Femur (tissue), 1 donor: ENCODE results near the gene S100PBP.

ENCODE experiments used
- DNase-seq: peaks from one replicate; pipeline ENCODE4 v3.0.0-alpha.2; 2017

Gene S100PBP

DNA sequence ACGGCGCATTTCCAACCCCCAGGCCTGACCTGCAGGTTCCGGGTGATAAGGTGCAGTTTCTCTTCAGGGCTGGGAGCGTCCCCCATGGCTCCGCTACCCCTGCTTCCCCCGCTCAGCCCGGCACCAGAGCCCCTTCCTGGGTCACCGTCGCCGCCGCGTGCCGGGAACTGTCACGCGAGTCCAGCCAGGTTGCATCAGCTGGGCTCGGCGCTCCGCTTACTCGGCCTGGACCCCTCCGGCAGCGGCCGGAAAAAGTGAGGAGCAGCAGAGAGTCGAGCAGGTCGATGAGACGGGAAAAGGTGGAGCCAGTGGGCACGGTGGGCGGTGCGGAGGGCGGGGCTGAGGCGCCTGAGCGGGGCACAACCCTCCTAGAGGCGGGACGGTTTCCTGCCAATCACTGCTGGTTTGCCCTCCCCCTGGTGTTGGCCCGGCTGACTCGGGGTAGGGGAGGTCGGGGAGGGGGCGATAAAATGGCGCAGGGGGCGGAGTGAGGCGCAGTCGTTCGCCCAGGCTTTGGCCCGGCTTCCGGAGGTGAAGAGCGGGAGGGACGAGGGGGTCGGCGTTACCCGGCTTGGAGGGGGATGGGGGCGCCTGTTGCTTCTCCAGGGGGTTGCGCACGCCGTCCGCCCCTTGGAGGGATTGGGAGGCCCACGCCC lies at the start of gene S100PBP, which contains the start of gene YARS1:
S100PBP (plus strand) TSS at position 495 of the 656 bp plus-strand sequence. CDS start 8,447 bp downstream, outside the sequence.
YARS1 (minus strand) TSS at position 200 of the 656 bp plus-strand sequence; CDS start at position 86, 114 bp downstream.
- peak; percentile 100 for DNase-seq

DNA sequence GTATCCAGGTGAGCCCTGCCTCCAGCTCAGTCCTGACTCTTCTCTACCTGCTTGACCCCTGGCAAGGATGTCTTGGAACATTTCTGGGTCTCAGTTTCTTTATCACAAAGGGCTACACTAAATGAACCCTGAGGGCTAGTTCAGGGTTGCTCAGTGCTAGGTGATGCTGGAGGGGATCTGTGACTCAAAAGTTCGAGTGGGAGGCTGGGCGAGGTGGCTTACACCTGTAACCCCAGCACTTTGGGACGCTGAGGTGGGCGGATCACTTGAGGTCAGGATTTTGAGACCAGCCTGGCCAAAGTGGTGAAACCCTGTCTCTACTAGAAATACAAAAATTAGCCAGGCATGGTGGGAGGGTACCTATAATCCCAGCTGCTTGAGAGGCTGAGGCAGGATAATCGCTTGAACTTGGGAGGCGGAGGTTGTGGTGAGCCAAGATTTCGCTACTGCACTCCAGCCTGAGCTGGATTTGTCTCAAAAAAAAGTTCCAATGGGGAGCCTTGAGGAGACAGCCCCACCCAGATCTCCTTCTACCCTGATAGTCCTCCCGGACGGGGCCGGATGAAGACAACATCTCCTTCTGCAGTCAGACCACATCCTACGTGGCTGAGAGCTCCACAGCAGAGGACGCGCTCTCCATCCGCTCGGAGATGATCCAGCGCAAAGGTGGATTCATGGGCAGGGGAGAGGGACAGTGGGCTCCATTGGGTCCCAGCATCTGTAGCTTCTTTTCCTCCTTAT lies 49.2 kb upstream of the S100PBP start:
- no peak for DNase-seq

DNA sequence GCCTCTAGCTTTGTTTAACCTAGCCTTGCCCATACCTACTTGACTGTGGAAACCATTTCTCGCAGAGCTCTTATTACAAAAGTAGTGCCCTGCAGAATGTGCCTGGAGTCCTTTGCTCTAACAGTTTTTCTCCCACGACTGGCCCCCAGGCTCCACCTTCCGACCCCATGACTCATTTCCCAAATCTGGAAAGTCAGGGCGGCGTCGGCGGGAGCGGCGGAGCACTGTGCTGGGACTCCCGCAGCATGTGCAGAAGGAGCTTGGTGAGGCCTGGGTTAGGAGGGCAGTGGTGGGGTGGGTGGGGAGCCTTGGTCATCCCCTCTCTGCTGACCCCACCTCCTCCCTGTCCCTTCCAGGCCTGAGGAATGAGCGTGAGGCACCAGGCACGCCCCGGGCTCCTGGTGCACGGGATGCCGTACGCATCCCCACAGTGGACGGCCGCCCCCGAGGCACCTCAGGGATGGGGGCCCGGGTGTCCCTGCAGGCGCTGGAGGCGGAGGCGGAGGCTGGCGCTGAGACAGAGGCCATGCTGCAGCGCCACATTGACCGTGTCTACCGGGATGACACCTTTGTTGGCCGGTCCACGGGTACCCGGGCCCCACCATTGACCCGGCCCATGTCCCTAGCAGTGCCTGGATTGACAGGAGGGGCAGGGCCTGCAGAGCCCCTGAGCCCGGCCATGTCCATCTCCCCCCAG lies 47.8 kb upstream of the S100PBP start:
- DNase-seq: no peak

DNA sequence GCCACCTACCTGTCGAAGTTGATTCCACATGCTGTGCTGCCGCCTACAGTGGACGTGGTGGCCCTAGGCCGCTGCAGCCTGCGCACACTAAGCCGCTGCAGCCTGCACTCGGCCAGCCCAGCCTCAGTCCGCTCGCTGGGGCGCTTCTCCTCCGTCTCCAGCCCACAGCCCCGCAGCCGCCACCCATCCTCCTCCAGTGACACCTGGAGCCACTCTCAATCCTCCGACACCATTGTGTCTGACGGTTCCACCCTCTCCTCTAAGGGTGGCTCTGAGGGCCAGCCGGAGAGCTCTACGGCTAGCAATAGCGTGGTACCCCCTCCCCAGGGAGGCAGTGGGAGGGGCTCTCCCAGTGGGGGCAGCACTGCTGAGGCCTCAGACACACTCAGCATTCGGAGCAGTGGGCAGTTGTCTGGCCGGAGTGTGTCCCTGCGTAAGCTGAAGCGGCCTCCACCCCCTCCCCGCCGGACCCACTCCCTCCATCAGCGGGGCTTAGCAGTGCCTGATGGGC lies 47.2 kb upstream of the S100PBP start:
- no peak for DNase-seq

DNA sequence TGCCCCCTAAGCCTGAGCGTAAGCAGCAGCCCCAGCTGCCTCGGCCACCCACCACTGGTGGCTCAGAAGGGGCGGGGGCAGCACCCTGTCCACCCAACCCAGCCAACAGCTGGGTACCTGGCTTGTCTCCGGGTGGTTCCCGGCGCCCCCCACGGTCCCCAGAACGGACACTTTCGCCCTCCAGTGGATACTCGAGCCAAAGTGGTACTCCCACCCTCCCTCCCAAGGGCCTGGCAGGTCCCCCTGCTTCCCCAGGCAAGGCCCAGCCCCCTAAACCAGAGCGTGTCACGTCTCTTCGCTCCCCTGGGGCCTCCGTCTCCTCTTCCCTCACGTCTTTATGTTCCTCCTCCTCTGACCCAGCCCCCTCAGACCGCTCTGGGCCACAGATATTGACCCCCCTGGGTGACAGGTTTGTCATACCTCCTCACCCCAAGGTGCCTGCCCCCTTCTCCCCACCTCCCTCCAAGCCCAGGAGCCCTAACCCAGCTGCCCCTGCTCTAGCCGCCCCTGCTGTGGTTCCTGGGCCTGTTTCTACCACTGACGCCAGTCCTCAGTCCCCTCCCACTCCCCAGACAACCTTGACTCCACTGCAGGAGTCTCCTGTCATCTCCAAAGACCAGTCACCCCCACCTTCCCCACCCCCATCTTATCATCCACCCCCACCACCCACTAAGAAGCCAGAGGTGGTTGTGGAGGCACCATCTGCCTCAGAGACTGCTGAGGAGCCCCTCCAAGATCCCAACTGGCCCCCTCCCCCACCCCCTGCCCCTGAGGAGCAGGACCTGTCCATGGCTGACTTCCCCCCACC lies 46.5 kb upstream of the S100PBP start:
- no peak for DNase-seq

DNA sequence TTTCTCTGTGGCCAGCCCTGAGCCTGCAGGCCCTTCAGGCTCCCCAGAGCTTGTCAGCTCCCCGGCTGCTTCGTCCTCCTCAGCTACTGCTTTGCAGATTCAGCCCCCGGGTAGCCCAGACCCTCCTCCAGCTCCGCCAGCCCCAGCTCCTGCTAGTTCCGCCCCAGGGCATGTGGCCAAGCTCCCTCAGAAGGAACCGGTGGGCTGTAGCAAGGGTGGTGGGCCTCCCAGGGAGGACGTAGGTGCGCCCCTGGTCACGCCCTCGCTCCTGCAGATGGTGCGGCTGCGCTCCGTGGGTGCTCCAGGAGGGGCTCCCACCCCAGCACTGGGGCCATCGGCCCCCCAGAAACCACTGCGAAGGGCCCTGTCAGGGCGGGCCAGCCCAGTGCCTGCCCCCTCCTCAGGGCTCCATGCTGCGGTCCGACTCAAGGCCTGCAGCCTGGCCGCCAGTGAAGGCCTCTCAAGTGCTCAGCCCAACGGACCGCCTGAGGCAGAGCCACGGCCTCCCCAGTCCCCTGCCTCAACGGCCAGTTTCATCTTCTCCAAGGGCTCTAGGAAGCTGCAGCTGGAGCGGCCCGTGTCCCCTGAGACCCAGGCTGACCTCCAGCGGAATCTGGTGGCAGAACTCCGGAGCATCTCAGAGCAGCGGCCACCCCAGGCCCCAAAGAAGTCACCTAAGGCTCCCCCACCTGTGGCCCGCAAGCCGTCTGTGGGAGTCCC lies 45.7 kb upstream of the S100PBP start:
- no peak for DNase-seq

DNA sequence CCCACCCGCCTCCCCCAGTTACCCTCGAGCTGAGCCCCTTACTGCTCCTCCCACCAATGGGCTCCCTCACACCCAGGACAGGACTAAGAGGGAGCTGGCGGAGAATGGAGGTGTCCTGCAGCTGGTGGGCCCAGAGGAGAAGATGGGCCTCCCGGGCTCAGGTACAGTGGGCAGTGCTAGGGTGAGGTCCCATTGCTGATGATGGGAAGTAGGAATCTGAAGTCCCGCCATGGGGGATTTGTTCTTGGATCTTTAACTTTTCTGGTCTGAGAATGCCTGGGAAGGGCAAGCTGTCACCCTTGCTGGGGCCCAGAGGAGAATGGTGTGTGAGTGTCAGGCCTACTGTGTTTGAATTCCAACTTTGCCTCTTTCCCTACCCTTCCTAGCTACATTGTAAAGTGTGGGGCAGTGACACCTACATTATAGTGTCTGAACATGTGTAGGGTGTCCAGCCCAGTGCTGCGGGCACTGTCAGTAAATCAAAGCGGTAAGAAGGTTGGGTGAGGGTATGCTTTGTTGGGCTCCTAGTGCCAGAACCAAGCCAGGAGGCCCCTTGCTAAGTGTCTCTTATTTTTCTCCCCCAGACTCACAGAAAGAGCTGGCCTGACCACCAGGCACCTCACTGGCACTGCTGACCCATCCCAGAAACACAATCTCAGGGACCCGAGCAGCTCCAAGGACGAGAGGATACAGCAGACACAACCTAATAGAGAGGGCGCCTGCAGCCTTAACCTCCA lies 45.0 kb upstream of the S100PBP start:
- DNase-seq: no peak

DNA sequence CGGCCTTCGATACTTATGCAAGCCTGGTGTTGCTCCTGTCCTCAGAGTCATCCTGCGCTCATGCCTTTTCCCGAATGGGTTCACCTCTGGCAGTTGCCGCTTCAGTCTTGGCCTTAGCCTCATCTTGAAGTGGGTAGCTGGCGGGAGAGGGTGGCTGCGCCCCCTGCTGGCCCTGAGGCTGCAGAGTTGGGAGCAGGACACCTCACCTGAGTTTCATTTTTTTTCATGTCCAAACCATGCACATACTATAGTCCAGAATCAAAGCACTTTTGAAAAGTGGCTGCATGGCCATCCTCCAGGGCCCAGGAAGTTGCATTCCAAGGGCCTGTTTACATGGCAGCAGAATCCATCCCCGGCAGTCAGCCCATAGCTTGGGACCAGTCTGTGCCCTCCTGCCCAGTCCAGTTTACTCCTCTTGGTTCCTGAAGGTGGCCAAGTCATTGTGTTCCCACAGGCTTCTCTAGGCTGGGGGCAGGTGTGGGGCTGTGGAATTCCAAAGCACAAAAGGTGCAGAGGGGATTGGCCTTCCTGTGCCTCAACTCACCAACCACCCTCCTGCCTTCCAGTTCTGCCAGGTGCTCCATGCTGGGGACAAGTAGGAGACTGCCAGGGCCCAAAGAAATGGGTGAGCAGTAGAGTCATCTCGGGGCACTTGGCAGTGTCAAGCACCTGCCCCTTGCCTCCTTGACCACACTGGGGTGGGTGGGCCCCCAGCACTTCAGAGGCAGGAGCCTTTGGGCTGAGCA lies 44.3 kb upstream of the S100PBP start:
- DNase-seq: peak; percentile 85

DNA sequence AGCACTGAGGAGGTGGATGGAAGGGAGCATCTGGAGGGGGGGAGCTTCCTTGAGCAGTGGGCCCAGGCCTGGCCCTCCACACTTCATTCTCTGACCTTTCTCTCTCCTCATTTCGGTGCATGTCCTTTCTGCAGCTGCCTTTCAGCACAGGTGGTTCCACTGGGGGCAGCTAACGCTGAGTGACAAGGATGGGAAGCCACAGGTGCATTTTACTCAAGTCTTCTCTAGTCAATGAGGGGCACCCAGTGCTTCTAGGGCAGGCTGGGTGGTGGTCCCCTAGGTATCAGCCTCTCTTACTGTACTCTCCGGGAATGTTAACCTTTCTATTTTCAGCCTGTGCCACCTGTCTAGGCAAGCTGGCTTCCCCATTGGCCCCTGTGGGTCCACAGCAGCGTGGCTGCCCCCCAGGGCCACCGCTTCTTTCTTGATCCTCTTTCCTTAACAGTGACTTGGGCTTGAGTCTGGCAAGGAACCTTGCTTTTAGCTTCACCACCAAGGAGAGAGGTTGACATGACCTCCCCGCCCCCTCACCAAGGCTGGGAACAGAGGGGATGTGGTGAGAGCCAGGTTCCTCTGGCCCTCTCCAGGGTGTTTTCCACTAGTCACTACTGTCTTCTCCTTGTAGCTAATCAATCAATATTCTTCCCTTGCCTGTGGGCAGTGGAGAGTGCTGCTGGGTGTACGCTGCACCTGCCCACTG lies 43.5 kb upstream of the S100PBP start:
- no peak for DNase-seq

DNA sequence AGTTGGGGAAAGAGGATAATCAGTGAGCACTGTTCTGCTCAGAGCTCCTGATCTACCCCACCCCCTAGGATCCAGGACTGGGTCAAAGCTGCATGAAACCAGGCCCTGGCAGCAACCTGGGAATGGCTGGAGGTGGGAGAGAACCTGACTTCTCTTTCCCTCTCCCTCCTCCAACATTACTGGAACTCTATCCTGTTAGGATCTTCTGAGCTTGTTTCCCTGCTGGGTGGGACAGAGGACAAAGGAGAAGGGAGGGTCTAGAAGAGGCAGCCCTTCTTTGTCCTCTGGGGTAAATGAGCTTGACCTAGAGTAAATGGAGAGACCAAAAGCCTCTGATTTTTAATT lies 43.0 kb upstream of the S100PBP start:
- no peak for DNase-seq

DNA sequence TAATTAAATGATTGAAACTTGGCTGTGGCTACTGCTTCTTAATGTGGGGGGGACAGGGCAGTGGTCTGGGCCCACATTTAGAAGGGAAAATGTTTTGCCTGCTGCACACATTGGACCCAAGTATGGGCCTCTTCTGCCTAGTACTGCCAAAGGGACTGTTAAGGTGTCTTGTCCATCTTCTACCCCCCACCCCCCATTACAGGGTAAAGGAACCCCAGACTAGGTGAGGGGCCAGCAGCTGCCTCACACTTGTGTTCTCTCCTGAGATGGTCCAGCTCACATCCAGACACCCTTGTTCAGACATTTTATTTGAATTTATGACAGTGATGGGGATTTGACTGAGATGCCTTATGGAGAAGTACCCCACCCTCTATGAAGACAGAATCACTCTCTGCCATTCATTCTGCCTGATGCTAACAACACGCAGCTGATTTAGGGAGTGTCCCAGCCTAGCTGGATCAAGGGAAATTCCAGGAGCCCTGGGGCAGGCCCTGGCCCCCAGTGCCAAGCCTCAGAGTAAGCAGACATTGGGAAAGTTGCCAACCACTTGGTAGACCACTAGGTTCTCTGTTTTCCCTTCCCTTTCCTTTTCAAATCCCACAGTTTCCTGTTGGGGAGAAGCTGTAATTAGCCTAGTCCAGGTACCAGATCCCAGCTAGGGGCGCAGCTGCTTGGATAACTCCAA lies 42.4 kb upstream of the S100PBP start:
- peak; percentile 71 for DNase-seq

DNA sequence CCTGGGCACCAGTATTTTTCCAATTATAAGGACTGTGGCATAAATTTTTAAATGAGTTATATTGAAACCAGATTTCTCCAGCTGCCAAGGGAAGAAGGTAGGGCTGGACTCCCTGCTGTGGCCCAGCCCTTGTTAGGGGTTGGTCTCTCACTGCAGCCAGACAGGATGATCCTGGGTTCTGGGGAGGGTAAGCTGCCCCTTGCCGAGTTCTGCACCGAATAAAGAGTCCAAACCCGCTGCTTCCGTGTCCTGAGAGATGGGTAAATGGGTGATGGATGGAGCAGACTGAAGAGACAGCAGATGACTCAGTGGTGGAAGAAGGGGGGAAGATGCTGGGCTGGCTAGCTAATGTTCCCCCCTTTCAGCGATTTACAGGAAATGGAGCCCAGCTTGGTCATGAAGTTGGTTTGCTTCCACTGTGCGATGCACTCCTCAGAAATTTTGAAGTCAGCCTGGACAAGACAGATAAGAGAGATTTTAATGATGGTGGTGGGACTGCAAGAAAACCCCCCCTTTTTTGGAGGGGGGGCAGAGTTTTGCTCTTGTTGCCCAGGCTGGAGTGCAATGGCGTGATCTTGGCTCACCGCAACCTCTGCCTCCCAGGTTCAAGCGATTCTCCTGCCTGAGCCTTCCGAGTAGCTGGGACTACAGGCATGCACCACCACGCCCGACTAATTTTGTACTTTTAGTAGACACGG lies 41.7 kb upstream of the S100PBP start:
- no peak for DNase-seq

DNA sequence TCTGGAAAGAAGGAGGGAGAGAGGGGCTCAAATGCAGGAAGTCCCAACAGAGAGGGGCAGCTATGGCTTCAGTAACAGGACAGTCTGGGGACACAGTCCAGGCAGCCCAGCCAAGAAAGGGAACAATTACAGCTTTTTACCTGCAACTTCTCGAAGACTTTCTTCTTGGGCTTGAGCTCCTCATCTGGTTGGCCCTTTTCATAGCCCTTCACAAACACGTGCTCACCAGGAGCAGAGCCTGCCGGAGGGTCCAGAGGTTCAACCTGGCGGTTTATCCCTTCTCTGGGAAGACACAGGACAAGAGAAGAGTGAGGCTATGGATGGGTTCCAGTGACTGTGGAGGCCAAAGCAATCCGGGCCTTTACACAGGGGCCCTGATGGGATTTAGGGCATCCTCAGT lies 38.2 kb upstream of the S100PBP start:
- DNase-seq: no peak

DNA sequence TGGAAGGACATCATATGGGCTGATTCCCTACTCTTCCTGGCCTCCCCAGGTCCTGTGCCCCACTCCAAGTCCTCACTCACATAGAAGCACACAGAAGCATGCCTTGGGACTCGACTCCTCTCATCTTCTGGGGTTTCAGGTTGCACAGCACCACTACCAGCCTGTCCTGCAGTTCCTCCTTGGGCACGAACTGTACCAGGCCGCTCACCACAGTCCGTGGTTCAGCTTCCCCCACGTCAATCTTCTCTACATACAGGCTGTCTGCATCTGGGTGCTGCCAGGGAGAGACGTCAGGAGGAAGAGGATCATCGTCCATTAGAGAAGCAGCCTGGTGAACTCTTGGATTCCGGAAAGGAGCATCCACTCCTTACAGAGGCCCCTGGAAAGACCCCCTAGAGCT lies 37.4 kb upstream of the S100PBP start:
- DNase-seq: no peak

DNA sequence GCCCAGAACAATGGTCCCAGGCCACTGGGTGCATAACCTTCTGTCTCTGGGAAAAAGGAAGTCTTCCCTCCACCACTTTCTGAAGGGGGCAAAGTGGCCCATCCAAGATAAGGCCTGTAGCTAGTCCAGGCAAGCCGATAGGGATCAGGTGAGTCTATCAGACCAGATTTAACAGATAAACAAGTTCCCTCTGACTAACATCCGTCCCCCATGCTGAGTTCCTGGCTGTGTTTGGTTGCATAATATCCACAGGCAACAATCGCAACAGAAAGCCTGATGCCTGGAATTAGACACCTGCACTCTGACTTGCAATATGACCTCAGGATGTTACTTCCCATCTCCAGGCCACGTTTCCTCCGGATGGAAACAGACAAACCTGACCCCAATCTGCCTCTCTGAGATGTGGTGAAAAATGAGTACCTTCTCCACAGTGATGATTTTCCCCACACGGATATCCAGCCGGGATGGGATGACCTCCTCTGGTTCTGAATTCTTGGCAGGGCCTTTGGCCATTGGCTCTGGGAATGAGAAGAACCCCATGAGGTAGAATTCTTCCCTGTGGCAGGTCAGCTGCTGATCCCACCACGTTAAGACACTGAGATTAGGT lies 36.7 kb upstream of the S100PBP start:
- no peak for DNase-seq

DNA sequence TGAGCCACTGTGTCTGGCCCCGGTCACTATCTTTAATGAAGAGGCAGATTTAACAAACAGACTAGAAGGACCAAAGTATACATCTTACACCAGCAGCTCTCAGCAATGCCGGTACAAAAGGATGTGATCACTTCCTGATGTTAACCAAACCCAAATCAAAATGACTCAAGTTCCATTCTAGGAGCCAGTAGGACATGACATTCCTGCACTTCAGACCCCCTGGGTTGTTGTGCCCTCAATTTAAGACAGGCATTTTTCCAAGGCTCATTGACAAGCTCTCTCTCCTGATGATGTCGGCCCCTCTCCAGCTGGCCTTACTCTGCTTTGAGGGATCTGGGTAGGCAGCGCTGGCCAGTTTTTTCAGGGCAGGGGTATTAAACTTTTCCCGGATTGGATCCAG lies 35.4 kb upstream of the S100PBP start:
- DNase-seq: no peak

DNA sequence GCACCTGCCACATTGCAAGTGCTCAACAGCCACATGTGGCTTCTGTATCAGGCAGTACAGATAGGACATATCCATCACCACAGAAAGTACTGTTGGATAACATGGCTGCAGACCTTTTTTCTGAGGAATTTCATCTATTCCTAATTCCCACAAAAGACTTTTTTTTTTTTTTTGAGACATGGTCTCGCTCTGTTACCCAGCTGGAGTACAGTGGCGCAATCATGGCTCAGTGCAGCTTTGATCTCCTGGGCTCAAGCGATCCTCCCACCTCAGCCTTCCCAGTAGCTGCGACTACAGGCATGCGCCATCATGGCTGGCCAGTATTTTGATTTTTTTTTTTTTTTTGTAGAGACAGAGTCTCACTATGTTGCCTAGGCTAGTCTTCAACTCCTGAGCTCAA lies 33.6 kb upstream of the S100PBP start:
- DNase-seq: no peak

DNA sequence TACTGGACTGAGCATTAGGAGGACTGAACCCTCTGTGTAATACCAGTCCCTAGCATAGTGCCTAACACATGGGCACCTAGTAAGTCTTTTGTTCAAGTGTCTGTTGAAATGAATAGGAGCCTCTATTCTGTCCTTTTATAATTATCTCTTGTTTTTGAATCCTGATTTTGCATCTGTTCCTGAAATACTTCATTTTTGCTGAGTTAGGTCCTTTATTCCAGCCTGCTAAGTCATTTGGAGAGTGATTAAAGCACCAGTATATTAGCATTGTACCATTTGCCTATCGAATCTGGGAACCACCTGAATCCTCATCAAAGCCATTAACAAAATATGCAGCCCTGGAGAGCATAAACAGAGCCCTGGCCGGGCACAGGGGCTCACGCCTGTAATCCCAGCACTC lies 32.6 kb upstream of the S100PBP start:
- DNase-seq: no peak
